Breast epithelium (tissue), 3 donors: ENCODE data around the gene ACSS1.

Experiments
- CTCF ChIP-seq, 3 donors: fragments of 450-650 bp; IDR thresholded peaks; one replicate each; pipeline ENCODE4 v1.5.1; 2016 to 2017; ENCODE audit warnings: antibody characterized with exemption in 3 of 3, mild to moderate bottlenecking in 3 of 3, moderate library complexity in 3 of 3
- POLR2A ChIP-seq: fragments of 450-650 bp; IDR thresholded peaks from one replicate; pipeline ENCODE4 v1.6.1; 2016; ENCODE audit warnings: antibody characterized with exemption, mild to moderate bottlenecking, moderate library complexity

- no peak for TF ChIP-seq POLR2A
- no peak for TF ChIP-seq CTCF (IDR thresholded peaks at IDR 0.05)
These were observed 80.1 kb downstream of the ACSS1 start for GRCh38 chr20:24977797-24978196.
